T1000 (cell line): ENCODE results near the gene COL6A6.
"Not testable (repeated sequence)": the region's sequence is repeated elsewhere in the genome, so short reads cannot be mapped to it uniquely, and the experiment has no call there.

Source experiments
- DNase-seq: peaks from one replicate; lab custom pipeline; 2025; ENCODE audit warnings: mixed read lengths; lab: John Stamatoyannopoulos, UW

Gene COL6A6

DNA sequence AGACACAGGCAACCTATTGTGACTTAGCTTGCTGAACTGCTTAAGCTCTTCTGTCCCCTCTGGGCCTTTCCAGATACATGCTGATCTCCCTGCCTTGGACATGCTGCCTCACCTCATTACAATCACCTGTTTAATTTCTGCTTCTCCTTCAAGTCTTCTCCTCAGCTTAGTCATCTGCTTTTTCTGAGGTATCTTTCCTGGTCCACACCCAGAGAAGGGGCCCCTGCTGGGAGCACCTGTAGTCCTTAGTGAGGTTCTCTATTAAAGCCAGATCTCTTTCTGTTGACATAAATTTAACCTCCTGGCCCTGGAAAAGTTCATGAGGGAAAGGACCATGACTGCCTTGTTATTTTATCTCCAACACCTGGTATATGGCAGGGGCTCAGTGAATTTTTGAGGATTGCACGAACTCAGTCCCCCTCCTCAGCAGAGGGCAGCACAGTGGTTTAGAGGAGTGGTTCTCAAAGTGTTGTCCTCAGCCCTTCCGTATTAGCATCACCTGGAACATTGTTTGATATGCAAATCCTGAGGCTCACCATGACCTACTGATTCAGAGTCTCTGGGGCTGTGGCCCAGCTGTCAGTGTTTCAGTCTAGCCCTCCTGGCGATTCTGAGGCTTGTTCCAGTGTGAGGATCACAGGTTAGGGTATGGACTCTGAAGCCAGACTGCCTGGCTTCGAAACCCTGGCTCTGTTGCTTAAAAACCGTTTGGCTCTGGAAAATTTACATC, 12.7 kb downstream of the COL6A6 start:
- no peak for DNase-seq

DNA sequence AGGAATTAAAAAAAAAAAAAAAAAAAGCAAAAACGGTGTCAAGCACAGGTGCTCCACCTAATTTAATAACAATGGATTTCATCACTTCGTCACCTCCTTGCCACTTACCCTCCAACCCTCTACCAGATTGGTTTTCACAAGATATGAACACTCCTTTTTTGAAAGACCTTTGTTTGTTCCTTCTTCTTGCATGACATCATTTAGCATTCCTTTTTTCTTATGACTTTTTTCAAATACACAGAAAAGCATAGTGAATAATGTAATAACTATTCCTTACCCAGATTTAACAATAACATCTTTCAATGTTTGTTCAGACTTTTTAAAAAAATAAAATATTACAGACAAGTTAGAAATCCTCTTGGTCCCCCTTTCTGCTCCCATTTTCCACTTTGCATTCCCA, 16.3 kb downstream of the COL6A6 start:
- DNase-seq = no peak

DNA sequence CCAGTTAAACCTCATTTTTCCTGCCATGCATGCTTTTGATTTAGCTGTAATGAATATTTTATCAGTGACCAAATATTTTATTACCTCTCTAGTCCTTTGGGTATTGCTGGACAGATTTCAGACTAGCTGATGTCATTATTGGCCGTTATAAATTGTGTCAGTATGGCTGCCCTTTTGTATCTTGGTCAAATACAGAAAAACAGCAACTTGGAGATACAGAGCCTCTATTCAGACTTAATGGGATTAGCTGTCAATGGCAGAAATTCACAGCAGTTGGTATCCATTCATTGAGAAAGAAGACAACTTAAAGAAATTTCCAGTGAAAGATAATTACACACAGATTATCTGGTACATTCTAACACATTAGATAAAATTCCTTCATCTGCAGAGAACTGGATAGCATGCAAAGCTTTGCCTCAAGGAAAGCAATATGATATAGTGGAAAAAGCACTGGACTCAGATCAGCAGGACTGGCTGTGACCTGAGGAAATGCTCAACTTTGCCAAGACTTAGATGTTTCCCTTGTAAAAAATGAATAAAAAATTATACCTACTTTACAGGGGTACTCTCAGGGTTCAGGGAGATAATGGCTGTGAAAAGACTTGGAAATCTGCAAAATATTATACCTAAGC, 20.8 kb downstream of the COL6A6 start:
- DNase-seq = no peak

DNA sequence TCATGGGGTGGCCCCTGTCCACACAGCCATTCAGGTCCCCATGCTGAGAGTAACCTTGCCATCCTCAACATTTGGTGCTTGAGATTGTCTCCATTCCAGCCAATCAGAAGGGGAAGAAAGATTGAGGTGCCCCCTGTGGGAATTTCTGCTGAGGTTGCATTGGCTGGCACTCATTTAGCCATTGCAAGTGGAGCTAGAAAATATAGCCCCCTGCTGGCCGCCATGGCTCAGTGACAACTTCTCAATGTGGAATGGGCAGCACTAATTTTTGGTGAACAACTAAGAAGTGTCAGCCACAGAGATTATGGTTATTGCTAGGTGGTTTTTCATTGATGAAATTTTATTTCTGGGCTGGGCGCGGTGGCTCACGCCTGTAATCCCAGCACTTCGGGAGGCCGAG, 22.0 kb downstream of the COL6A6 start:
- no peak for DNase-seq

DNA sequence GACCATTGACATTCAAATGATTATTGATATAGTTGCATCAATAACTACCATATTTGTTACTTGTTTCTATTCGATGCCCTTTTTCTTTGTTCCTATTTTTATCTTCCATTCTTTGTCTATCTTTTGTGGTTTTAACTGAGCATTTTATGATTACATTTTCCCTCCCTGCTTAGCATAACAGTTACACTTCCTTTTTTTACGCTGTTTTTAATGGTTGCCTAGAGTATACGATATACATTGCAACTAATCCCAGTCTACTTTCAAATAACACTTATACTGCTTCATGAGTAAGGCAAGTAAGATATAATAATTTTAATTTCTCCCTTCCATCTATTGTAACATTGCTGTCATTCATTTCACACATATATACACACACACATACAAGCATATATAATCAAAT, 26.3 kb downstream of the COL6A6 start:
- no peak for DNase-seq

DNA sequence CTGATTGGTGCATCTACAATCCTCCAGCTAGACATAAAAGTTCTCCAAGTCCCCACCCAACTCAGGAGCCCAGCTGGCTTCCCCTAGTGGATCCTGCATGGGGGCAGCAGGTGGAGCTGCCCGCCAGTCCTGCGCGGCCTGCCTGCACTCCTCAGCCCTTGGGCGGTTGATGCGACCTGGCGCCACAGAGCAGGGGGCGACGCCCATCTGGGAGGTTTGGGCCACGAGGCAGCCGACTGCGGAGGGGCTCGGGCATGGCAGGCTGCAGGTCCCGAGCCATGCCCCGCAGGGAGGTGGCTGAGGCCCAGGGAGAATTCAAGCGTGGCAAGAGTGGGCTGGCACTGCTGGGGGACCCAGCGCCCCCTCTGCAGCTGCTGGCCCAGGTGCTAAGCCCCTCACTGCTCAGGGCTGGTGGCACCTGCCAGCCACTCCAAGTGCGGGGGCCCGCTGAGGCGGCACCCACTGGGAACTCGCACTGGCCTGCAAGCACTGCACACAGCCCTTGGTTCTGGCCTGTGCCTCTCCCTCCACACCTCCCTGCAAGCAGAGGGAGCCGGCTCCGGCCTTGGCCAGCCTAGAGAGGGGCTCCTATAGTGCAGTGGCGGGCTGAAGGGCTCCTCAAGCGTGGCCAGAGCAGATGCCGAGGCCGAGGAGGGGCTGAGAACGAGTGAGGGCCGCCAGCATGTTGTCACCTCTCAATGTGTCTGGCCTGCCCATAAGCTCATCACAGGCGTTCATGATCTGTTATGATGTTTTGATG, 30.1 kb downstream of the COL6A6 start:
- DNase-seq = no peak

DNA sequence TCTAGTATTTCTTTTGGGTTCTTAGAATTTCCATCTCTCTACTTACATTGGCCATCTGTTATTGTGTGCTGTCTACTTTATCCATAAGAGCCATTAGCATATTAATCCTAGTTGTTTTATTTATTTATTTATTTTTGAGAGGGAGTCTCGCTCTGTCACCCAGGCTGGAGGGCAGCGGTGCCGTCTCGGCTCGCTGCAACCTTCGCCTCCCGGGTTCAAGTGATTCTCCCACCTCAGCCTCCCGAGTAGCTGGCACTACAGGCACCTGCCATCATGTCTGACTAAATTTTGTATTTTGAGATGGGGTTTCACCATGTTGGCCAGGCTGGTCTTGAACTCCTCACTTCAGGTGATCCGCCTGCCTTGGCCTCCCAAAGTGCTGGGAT, 30.7 kb downstream of the COL6A6 start:
- not testable (repeated sequence) for DNase-seq

DNA sequence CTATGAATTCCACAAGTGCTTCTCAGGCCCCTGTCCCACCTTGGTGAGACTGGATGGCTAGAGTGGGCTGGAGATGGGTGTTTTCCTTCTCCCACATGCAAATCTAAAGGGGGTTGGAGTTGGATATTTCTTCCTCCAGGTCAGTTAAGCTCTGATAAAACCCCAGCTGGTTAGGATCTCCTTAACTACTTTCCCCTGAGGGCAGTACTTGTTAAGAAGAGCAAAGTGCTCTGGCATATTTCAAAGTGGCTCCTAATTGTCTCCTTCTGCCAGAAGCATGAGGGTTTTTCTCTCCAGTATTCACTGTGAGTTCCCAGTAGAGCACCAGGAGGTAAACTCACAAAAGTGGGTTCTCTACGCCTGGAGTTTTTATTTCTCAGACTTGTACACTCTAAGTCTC, 31.4 kb downstream of the COL6A6 start:
- no peak for DNase-seq

DNA sequence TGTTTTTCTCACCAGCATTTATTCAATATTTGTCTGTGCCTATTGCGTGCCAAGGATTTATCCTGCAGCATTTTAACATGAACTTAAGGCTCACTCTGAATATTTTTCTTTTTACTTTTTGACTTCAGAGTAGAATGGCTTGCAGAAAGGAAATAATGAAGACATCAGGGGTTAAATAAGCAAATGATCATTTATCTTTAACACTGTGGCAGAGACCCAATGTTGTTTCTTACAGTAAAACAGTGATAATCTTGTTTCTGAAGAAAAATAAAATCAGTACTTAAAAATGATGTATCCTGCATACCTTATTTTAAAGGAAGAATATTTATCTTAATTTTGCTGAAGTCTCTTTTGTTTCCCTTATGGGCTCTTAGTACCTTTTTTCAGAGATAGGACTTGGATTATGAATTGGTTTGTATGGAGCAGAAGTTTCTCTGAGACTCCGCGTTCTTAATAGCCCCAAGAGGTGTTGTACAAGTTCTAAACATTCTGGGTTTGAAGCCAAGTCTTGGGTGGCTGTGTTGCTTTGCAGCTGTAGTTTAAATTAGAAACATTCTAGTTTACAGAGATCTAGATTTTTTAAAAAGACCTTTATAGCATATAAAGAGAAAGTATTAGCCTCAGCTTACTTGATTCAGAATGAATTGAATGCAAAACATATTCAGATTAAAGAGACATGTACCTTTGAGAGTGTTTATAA, 40.5 kb downstream of the COL6A6 start:
- no peak for DNase-seq

DNA sequence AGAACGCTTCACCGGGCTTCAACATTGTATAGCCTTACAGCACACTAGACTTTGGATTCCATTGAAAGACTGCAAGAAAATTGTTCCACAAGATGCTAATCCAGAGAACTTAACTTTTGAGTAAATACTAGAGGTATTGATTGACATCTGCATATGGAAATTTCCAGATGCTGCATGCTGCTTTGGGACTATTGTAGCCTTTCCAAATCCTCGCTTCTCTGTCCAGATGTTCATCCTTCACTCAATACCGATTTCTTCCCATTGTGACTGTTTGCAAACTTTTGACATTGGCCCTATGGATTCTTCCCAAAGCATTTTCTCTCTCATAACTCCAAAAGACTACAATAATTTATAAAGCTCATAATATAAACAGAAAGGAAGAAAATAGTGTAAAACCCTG, 41.4 kb downstream of the COL6A6 start:
- no peak for DNase-seq

DNA sequence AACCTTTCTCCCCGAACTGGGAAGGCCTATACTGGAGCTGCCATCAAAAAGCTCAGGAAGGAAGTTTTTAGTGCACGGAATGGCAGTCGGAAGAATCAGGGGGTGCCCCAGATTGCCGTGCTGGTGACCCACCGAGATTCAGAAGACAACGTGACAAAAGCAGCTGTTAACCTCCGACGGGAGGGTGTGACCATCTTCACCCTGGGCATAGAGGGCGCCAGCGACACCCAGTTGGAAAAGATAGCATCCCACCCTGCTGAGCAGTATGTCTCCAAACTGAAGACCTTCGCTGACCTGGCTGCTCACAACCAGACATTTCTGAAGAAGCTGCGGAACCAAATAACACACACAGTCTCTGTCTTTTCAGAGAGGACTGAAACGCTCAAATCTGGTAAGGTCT, 48.2 kb downstream of the COL6A6 start:
- DNase-seq = no peak
